ENCODE data around the gene KRTAP1-1.

DNA sequence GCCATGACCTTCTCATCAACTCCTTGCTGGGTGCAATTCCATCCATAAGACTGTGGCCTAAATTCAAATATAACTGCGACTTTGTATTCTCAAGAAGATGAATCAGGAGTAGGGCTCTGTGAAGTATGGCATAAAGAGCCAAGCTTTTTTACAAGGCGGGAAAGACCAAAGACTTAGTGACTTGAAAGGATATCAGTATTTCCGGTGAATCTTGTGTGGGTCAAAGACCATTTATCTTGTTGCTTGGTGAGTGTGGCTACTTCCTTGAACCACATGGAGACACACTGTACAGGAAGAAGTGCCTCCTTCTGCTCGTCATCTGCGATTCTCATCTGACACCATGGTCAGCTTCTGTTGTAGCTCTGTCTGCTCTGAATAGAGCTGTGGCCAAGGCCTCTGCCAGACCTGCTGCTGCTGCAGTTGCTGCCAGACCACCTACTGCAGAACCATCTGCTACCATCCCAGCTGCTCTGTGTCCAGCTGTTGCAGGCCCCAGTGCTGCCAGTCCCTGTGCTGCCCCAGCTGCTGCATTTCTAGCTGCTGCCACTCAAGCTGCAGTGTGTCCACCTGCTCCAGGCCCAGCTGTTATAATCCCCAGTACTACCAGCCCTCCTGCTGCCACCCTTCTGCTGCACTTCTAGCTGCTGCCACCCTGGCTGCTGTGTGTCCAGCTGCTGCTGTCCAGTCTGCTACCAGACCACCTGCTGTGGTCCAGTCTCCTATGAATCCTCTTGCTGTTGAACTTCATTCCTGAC lies 30.5 kb upstream of the KRTAP1-1 start:
- TF ChIP-seq, protein P1, sequence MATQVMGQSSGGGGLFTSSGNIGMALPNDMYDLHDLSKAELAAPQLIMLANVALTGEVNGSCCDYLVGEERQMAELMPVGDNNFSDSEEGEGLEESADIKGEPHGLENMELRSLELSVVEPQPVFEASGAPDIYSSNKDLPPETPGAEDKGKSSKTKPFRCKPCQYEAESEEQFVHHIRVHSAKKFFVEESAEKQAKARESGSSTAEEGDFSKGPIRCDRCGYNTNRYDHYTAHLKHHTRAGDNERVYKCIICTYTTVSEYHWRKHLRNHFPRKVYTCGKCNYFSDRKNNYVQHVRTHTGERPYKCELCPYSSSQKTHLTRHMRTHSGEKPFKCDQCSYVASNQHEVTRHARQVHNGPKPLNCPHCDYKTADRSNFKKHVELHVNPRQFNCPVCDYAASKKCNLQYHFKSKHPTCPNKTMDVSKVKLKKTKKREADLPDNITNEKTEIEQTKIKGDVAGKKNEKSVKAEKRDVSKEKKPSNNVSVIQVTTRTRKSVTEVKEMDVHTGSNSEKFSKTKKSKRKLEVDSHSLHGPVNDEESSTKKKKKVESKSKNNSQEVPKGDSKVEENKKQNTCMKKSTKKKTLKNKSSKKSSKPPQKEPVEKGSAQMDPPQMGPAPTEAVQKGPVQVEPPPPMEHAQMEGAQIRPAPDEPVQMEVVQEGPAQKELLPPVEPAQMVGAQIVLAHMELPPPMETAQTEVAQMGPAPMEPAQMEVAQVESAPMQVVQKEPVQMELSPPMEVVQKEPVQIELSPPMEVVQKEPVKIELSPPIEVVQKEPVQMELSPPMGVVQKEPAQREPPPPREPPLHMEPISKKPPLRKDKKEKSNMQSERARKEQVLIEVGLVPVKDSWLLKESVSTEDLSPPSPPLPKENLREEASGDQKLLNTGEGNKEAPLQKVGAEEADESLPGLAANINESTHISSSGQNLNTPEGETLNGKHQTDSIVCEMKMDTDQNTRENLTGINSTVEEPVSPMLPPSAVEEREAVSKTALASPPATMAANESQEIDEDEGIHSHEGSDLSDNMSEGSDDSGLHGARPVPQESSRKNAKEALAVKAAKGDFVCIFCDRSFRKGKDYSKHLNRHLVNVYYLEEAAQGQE (IDR thresholded peaks at IDR 0.05; ENCODE audit: borderline replicate concordance), result no peak
- TF ChIP-seq EP300 (conservative IDR thresholded peaks at IDR 0.05; ENCODE audit: poor library complexity, severe bottlenecking) (no peak), POLR2AphosphoS5 (IDR thresholded peaks at IDR 0.05) (no peak), TAF1 (IDR thresholded peaks at IDR 0.05; ENCODE audit: low read depth) (no peak)
- TF ChIP-seq, protein P2, sequence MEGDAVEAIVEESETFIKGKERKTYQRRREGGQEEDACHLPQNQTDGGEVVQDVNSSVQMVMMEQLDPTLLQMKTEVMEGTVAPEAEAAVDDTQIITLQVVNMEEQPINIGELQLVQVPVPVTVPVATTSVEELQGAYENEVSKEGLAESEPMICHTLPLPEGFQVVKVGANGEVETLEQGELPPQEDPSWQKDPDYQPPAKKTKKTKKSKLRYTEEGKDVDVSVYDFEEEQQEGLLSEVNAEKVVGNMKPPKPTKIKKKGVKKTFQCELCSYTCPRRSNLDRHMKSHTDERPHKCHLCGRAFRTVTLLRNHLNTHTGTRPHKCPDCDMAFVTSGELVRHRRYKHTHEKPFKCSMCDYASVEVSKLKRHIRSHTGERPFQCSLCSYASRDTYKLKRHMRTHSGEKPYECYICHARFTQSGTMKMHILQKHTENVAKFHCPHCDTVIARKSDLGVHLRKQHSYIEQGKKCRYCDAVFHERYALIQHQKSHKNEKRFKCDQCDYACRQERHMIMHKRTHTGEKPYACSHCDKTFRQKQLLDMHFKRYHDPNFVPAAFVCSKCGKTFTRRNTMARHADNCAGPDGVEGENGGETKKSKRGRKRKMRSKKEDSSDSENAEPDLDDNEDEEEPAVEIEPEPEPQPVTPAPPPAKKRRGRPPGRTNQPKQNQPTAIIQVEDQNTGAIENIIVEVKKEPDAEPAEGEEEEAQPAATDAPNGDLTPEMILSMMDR (IDR thresholded peaks at IDR 0.05; ENCODE audit: poor library complexity, severe bottlenecking), result no peak
